Endothelial cell of umbilical vein (primary cell): Measurements from ENCODE around the gene ORC5. TPM values are rescaled to one million over a fixed set of nuclear protein-coding genes. Genes with fewer than 3 reads are reported as not detected.

Experiments used
- BruUV-seq: library from RNA; stranded (reverse); fragments of 400-500 nt; replicated peaks from 2 replicates; lab custom pipeline; 2021; lab: Mats Ljungman, UMichigan
- CTCF ChIA-PET: fragments of 300-600, 350-600 bp; sonication (Branson Sonifier 250); formaldehyde crosslinking; loops from one replicate; lab custom pipeline; 2021; ENCODE audit warnings: antibody characterized with exemption, inconsistent platforms; lab: Charles Lee
- POLR2A ChIA-PET: fragments of 300-600, 350-600 bp; sonication (Branson Sonifier 250); formaldehyde crosslinking; loops from one replicate; lab custom pipeline; 2021; ENCODE audit warnings: antibody characterized with exemption, inconsistent platforms; lab: Charles Lee
- DNase-seq: peaks from one replicate; pipeline ENCODE4 v3.0.0-alpha.2; 2011; ENCODE audit warnings: low read depth, low spot score
- FAIRE-seq: peaks from 2 replicates; lab custom pipeline; 2011; peaks lifted over from hg19 to GRCh38; lab: Jason Lieb, UNC
- H2AFZ ChIP-seq: 2 replicates; pipeline ENCODE4 v1.6.0; 2012; ENCODE audit warnings: low read depth, low read length, control low read depth, inconsistent platforms
- H3K27ac ChIP-seq: 2 replicates; pipeline ENCODE4 v1.5.1; 2011; ENCODE audit warnings: low read depth, mild to moderate bottlenecking, control low read depth, low read length, moderate library complexity; ENCODE audit not compliant: insufficient read depth
- H3K27me3 ChIP-seq, 2 experiments: 2 replicates each; pipeline versions ENCODE4 v1.6.0 to v1.6.1; 2011; ENCODE audit warnings: low read length in 2 of 2, mixed read lengths in 1 of 2; ENCODE audit not compliant: control insufficient read depth in 2 of 2, insufficient read depth in 2 of 2
- H3K36me3 ChIP-seq, 2 experiments: 2 replicates in 1 of 2; 3 replicates in 1 of 2; pipeline ENCODE4 v1.5.1; 2011; ENCODE audit warnings: low read length in 2 of 2, mild to moderate bottlenecking in 1 of 2, moderate library complexity in 1 of 2; ENCODE audit not compliant: control insufficient read depth in 2 of 2, insufficient read depth in 2 of 2; ENCODE audit errors: extremely low read depth in 1 of 2
- H3K4me1 ChIP-seq: 3 replicates; pipeline ENCODE4 v1.5.1; 2011; ENCODE audit warnings: mild to moderate bottlenecking, low read length; ENCODE audit not compliant: control insufficient read depth, insufficient read depth; ENCODE audit errors: extremely low read depth
- H3K4me2 ChIP-seq: 2 replicates; pipeline ENCODE4 v1.6.1; 2011; ENCODE audit warnings: low read length, control low read depth, mixed read lengths; ENCODE audit not compliant: insufficient read depth
- H3K4me3 ChIP-seq, 3 experiments: fragments of 200-600 bp in 1 of 3; sonication (generic), shearing (Covaris generic) in 1 of 3; replicated peaks in 1 of 3; 2 replicates each; pipeline ENCODE4 v1.5.1; 2011 to 2016; ENCODE audit warnings: control low read depth in 3 of 3, low read length in 3 of 3, mild to moderate bottlenecking in 2 of 3, inconsistent platforms in 1 of 3, low read depth in 1 of 3, moderate library complexity in 1 of 3; ENCODE audit not compliant: insufficient read depth in 1 of 3
- H3K79me2 ChIP-seq: 2 replicates; pipeline ENCODE4 v1.6.0; 2012; ENCODE audit warnings: low read length, inconsistent platforms; ENCODE audit not compliant: control insufficient read depth, insufficient read depth
- H3K9ac ChIP-seq: replicated peaks from 2 replicates; pipeline ENCODE3; 2011; ENCODE audit warnings: low read length, control low read depth; ENCODE audit not compliant: insufficient read depth; ENCODE audit errors: extremely low read depth
- H3K9me1 ChIP-seq: replicated peaks from 3 replicates; pipeline ENCODE4 v1.6.0; 2011; ENCODE audit warnings: mild to moderate bottlenecking, low read length; ENCODE audit not compliant: control insufficient read depth, insufficient read depth; ENCODE audit errors: extremely low read depth
- H3K9me3 ChIP-seq: replicated peaks from 2 replicates; pipeline ENCODE4 v1.5.1; 2012; ENCODE audit warnings: low read length, inconsistent platforms; ENCODE audit not compliant: control insufficient read depth, insufficient read depth
- H4K20me1 ChIP-seq: replicated peaks from 2 replicates; pipeline ENCODE3; 2011; ENCODE audit warnings: mild to moderate bottlenecking, low read length; ENCODE audit not compliant: control insufficient read depth, insufficient read depth; ENCODE audit errors: extremely low read depth
- EZH2 ChIP-seq: IDR thresholded peaks from 2 replicates; pipeline ENCODE4 v1.6.1; 2012; ENCODE audit warnings: borderline replicate concordance, low read depth, mild to moderate bottlenecking, moderate library complexity, low read length, inconsistent platforms; ENCODE audit not compliant: severe bottlenecking
- FOS ChIP-seq: IDR thresholded peaks from 2 replicates; pipeline ENCODE4 v1.6.1; 2011; ENCODE audit warnings: mild to moderate bottlenecking, low read length, moderate library complexity, borderline replicate concordance; ENCODE audit not compliant: insufficient read depth
- GATA2 ChIP-seq: IDR thresholded peaks from 2 replicates; pipeline ENCODE4 v1.7.0; 2011; ENCODE audit warnings: low read depth, mild to moderate bottlenecking, moderate library complexity, mixed read lengths, low read length; ENCODE audit not compliant: insufficient read length, insufficient read depth
- JUN ChIP-seq: IDR thresholded peaks from 2 replicates; pipeline ENCODE4 v1.6.1; 2011; ENCODE audit warnings: borderline replicate concordance, low read depth; ENCODE audit not compliant: insufficient read length, insufficient read depth
- MAX ChIP-seq: IDR thresholded peaks from 2 replicates; pipeline ENCODE4 v1.6.1; 2011; ENCODE audit not compliant: insufficient read depth, insufficient read length
- MYC ChIP-seq: IDR thresholded peaks from one replicate; pipeline ENCODE4 v1.6.1; 2011; ENCODE audit warnings: mild to moderate bottlenecking, low read depth, low read length
- POLR2A ChIP-seq: IDR thresholded peaks from 2 replicates; pipeline ENCODE4 v1.6.1; 2012; ENCODE audit warnings: low read depth, mild to moderate bottlenecking, control low read depth, low read length
- POLR2AphosphoS5 ChIP-seq: IDR thresholded peaks from 2 replicates; pipeline ENCODE4 v1.6.1; 2012; ENCODE audit warnings: low read depth, mild to moderate bottlenecking, control low read depth, low read length, moderate library complexity; ENCODE audit not compliant: insufficient read depth
- dilution Hi-C: fragments of 300-500 bp; cut with MboI; formaldehyde crosslinking; loops from one replicate; pipeline ENCODE4 v1.15.0; 2019; ENCODE audit warnings: low sequenced_read_pairs; ENCODE audit not compliant: extremely low pct_ligation_motif_present
- intact Hi-C: fragments of 100-400 bp; cut with micrococcal nuclease; formaldehyde crosslinking; loops from one replicate; pipeline ENCODE4 v1.10.0; 2022
- polyA plus RNA-seq, 4 experiments: library from polyadenylated mRNA; depleted of rRNA in 3 of 4; stranded (reverse) in 3 of 4; unstranded in 1 of 4; fragments of >200 nt; gene quantifications; 2 replicates each; pipeline versions ENCODE4 v1.2.1 to v1.2.3, GENCODE V29; 2011 to 2012; ENCODE audit warnings: missing spikeins in 1 of 4
- total RNA-seq: library from RNA; stranded (reverse); gene quantifications from 2 replicates; pipeline ENCODE4 v1.2.3, GENCODE V29; 2021
- TF ChIP-seq, protein P1 (sequence below), 2 donors: IDR thresholded peaks; 1 replicate in 1 of 2; 2 replicates in 1 of 2; pipeline ENCODE4 v1.5.1; 2011; ENCODE audit warnings: low read length in 2 of 2, mild to moderate bottlenecking in 2 of 2, moderate library complexity in 2 of 2, control low read depth in 1 of 2, inconsistent platforms in 1 of 2, low read depth in 1 of 2; ENCODE audit not compliant: insufficient read depth in 1 of 2; ENCODE audit errors: extremely low read depth in 1 of 2

ORC5 gene
- total and polyA plus RNA-seq, 2 donors (not counting 3 experiments of a cell fraction or from before 2014, with no cell fraction given): 7.9 to 21.1 TPM

- no TSS peak for BruUV-seq
- Histone ChIP-seq H3K79me2 (no peaks in the 10 kb centered on the region), H3K9me3 (no peaks in the 10 kb centered on the region), H3K4me2 (no peak overlapping the region), H4K20me1 (no peaks in the 10 kb centered on the region), H3K9ac (no peak overlapping the region), H3K27me3 (peaks cover 2 to 4% of the 10 kb centered on the region in 2 experiments), H3K4me1 (no peaks in the 10 kb centered on the region), H3K36me3 (no peaks in the 10 kb centered on the region), H3K9me1 (no peaks in the 10 kb centered on the region), H3K4me3 (no peak overlapping the region), H3K27ac (no peak overlapping the region), H2AFZ (no peak overlapping the region)
- DNase-seq (no peak), FAIRE-seq (no peak)
- dilution Hi-C loops (no loop called here), intact Hi-C loops (no loop called here)
- no peak for TF ChIP-seq MYC
- no peak for TF ChIP-seq MAX
- TF ChIP-seq POLR2AphosphoS5: no peak
- TF ChIP-seq GATA2: no peak
- TF ChIP-seq POLR2A: no peak
- TF ChIP-seq JUN: no peak
- no peak for TF ChIP-seq EZH2
- POLR2A ChIA-PET: no interaction called here
- CTCF ChIA-PET: interaction anchor here (1.6 to 3.3 kb wide), 2 partner anchors 14 to 24 kb away, joined by 3 to 10 read pairs; no protein-coding TSS in a partner anchor
Measured at GRCh38 chr7:104255616-104256015, 47.8 kb upstream of the ORC5 start.

DNA sequence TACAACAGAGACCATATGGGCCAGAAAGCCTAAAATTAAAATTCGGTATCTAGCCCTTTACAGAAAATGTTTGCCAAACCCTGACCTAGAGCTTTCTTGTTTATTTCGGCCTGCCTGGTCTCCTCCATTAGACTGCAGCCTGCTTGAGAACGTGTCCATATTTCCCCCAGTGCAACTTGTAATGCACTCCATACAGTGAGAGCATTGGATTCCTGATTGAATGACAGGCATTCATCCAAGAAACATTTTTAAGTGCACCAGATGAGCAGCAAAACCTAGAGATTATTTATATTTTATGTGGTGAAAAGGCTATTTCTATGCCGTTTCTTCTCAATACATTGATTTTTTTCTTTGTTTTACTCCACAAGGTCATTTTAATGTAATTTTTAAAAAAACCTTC lies 47.4 kb upstream of the ORC5 start:
- Histone ChIP-seq H3K36me3 (no peaks in the 10 kb centered on the region), H3K9me1 (no peaks in the 10 kb centered on the region), H4K20me1 (no peaks in the 10 kb centered on the region), H3K79me2 (no peaks in the 10 kb centered on the region), H3K9ac (no peak overlapping the region), H3K9me3 (no peaks in the 10 kb centered on the region), H3K4me3 (no peak overlapping the region), H3K27me3 (peaks cover 3 to 4% of the 10 kb centered on the region in 2 experiments), H3K4me2 (no peak overlapping the region), H2AFZ (no peak overlapping the region), H3K4me1 (no peaks in the 10 kb centered on the region), H3K27ac (no peak overlapping the region)
- no peak for TF ChIP-seq MYC
- TF ChIP-seq POLR2AphosphoS5: no peak
- no peak for TF ChIP-seq GATA2
- TF ChIP-seq, protein P1, sequence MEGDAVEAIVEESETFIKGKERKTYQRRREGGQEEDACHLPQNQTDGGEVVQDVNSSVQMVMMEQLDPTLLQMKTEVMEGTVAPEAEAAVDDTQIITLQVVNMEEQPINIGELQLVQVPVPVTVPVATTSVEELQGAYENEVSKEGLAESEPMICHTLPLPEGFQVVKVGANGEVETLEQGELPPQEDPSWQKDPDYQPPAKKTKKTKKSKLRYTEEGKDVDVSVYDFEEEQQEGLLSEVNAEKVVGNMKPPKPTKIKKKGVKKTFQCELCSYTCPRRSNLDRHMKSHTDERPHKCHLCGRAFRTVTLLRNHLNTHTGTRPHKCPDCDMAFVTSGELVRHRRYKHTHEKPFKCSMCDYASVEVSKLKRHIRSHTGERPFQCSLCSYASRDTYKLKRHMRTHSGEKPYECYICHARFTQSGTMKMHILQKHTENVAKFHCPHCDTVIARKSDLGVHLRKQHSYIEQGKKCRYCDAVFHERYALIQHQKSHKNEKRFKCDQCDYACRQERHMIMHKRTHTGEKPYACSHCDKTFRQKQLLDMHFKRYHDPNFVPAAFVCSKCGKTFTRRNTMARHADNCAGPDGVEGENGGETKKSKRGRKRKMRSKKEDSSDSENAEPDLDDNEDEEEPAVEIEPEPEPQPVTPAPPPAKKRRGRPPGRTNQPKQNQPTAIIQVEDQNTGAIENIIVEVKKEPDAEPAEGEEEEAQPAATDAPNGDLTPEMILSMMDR (IDR thresholded peaks at IDR 0.05; ENCODE audit: extremely low read depth in 1 of 2, insufficient read depth in 1 of 2, low read depth in 1 of 2, low read length in 2 of 2): no peak
- TF ChIP-seq FOS: no peak
- TF ChIP-seq POLR2A: no peak
- no peak for TF ChIP-seq JUN
- no peak for TF ChIP-seq EZH2
- TF ChIP-seq MAX: no peak
- DNase-seq: no peak
- ChIA-PET CTCF (interaction anchor here (1.6 to 3.3 kb wide), 2 partner anchors 14 to 24 kb away, joined by 3 to 10 read pairs; no protein-coding TSS in a partner anchor), POLR2A (no interaction called here)
- dilution Hi-C loops (no loop called here), intact Hi-C loops (no loop called here)
- BruUV-seq: no TSS peak
- FAIRE-seq: no peak
